K562 (cell line): ENCODE data around the gene CCN5. TPM values are rescaled to one million over a fixed set of nuclear protein-coding genes. Genes with fewer than 3 reads are reported as not detected.

ENCODE experiments used
- ATAC-seq: fragments of 200-7000 bp; cut with Tn5 transposase; 3 replicates; pipeline ENCODE4 v1.9.1; 2020; ENCODE audit warnings: moderate library complexity
- BruUV-seq: library from RNA; stranded (reverse); fragments of 400-500 nt; replicated peaks from 2 replicates; lab custom pipeline; 2021; lab: Mats Ljungman, UMichigan
- CTCF ChIA-PET: fragments of 300-600 bp; formaldehyde crosslinking; extraction: SDS; loops from one replicate; lab custom pipeline; 2021; ENCODE audit warnings: low intra/inter-chr PET ratio; lab: Yijun Ruan, JAX
- POLR2A ChIA-PET: fragments of 300-600, 350-650 bp; sonication (Branson Sonifier 250); formaldehyde crosslinking; extraction: SDS; loops from one replicate; lab custom pipeline; 2021; ENCODE audit warnings: antibody characterized with exemption, inconsistent platforms; lab: Yijun Ruan, JAX
- DNase-seq, 4 experiments: peaks; one replicate each; pipeline versions ENCODE4 v3.0.0 to v3.0.0-alpha.2; 2011 to 2018; ENCODE audit warnings: low spot score in 3 of 4, mixed read lengths in 3 of 4; ENCODE audit errors: extremely low read depth in 1 of 4
- FAIRE-seq: peaks from 2 replicates; lab custom pipeline; 2011; peaks lifted over from hg19 to GRCh38; lab: Jason Lieb, UNC
- H2AFZ ChIP-seq: 2 replicates; pipeline ENCODE4 v1.6.0; 2011; ENCODE audit warnings: low read depth, low read length, control low read depth, inconsistent platforms
- H3K27ac ChIP-seq: fragments of 200-600 bp; 3 replicates; pipeline ENCODE4 v1.8.0; 2011; ENCODE audit warnings: low read depth, mild to moderate bottlenecking, control low read depth, inconsistent platforms, low read length, moderate library complexity, mixed read lengths; ENCODE audit errors: extremely low read depth
- H3K27me3 ChIP-seq, 2 experiments: fragments of 300-600 bp in 1 of 2; 2 replicates in 1 of 2; 3 replicates in 1 of 2; pipeline versions ENCODE4 v1.6.0 to v1.8.0; 2011; ENCODE audit warnings: inconsistent platforms in 2 of 2, low read length in 2 of 2, mild to moderate bottlenecking in 1 of 2, mixed read lengths in 1 of 2, moderate library complexity in 1 of 2; ENCODE audit not compliant: control insufficient read depth in 2 of 2, insufficient read depth in 2 of 2
- H3K36me3 ChIP-seq: fragments of 300-600 bp; 3 replicates; pipeline ENCODE4 v1.8.0; 2011; ENCODE audit warnings: mild to moderate bottlenecking, low read length, inconsistent platforms; ENCODE audit not compliant: control insufficient read depth, insufficient read depth
- H3K4me1 ChIP-seq, 2 experiments: fragments of 200-600 bp in 1 of 2; replicated peaks in 1 of 2; 2 replicates in 1 of 2; 3 replicates in 1 of 2; pipeline versions ENCODE4 v1.5.1 to v1.8.0; 2011; ENCODE audit warnings: inconsistent platforms in 2 of 2, low read length in 2 of 2, mild to moderate bottlenecking in 1 of 2, mixed read lengths in 1 of 2, moderate library complexity in 1 of 2; ENCODE audit not compliant: control insufficient read depth in 2 of 2, insufficient read depth in 2 of 2
- H3K4me2 ChIP-seq: 2 replicates; pipeline ENCODE4 v1.6.1; 2011; ENCODE audit warnings: low read length, control low read depth, inconsistent platforms, mixed read lengths; ENCODE audit not compliant: insufficient read depth
- H3K4me3 ChIP-seq: fragments of 200-600 bp; sonication (generic), shearing (Covaris generic); 2 replicates; pipeline ENCODE4 v1.5.1; 2016; ENCODE audit warnings: control low read depth, inconsistent platforms
- H3K79me2 ChIP-seq: fragments of 200-600 bp; 3 replicates; pipeline ENCODE4 v1.8.0; 2011; ENCODE audit warnings: low read length, inconsistent platforms; ENCODE audit not compliant: control insufficient read depth, insufficient read depth
- H3K9ac ChIP-seq, 2 experiments: 2 replicates each; pipeline versions ENCODE4 v1.6.0 to v1.6.1; 2011; ENCODE audit warnings: low read depth in 2 of 2, low read length in 2 of 2, control low read depth in 1 of 2, inconsistent platforms in 1 of 2, mild to moderate bottlenecking in 1 of 2, mixed read lengths in 1 of 2; ENCODE audit not compliant: insufficient read depth in 1 of 2
- H3K9me1 ChIP-seq: one replicate; pipeline ENCODE4 v1.6.0; 2011; ENCODE audit warnings: inconsistent platforms, mild to moderate bottlenecking, low read length, moderate library complexity; ENCODE audit not compliant: control insufficient read depth, insufficient read depth
- H3K9me3 ChIP-seq: replicated peaks from 2 replicates; pipeline ENCODE4 v1.5.1; 2011; ENCODE audit warnings: low read depth, low read length, inconsistent platforms; ENCODE audit not compliant: control insufficient read depth, insufficient read depth
- H4K20me1 ChIP-seq: replicated peaks from 2 replicates; pipeline ENCODE4 v1.6.1; 2011; ENCODE audit warnings: low read length, inconsistent platforms, mixed read lengths; ENCODE audit not compliant: control insufficient read depth, insufficient read depth
- CXXC5 ChIP-seq: fragments of 250-450 bp; sonication (Bioruptor Pico); IDR thresholded peaks from 2 replicates; pipeline ENCODE4 v1.8.0; 2022; ENCODE audit warnings: inconsistent platforms, mild to moderate bottlenecking, moderate library complexity
- ELF1 ChIP-seq: fragments of 200-800 bp; sonication (Bioruptor generic); IDR thresholded peaks from 2 replicates; pipeline ENCODE4 v1.6.1; 2016; ENCODE audit warnings: missing genetic modification characterization, missing compliant biosample characterization
- HES1 ChIP-seq: fragments of 450-650 bp; IDR thresholded peaks from 2 replicates; pipeline ENCODE4 v1.6.1; 2016; ENCODE audit warnings: low read depth, mild to moderate bottlenecking, moderate library complexity
- IFI16 ChIP-seq: fragments of 250-450 bp; sonication (Bioruptor Pico); IDR thresholded peaks from 2 replicates; pipeline ENCODE4 v2.1.2; 2022; ENCODE audit warnings: mild to moderate bottlenecking, inconsistent platforms
- LARP7 ChIP-seq: fragments of 450-650 bp; IDR thresholded peaks from 2 replicates; pipeline ENCODE4 v1.6.1; 2016
- TAF9B ChIP-seq: fragments of 450-650 bp; IDR thresholded peaks from 2 replicates; pipeline ENCODE4 v1.6.1; 2018; ENCODE audit warnings: mild to moderate bottlenecking; ENCODE audit not compliant: partially characterized antibody
- TSHZ1 ChIP-seq: fragments of 250-450 bp; sonication (Bioruptor Pico); IDR thresholded peaks from 2 replicates; pipeline ENCODE4 v1.4.0; 2020; ENCODE audit warnings: mild to moderate bottlenecking, moderate library complexity
- ZNF146 ChIP-seq: IDR thresholded peaks from one replicate; pipeline ENCODE4 v1.6.1; 2018; ENCODE audit warnings: missing compliant biosample characterization; ENCODE audit not compliant: unreplicated experiment
- ZNF398 ChIP-seq: fragments of 250-450 bp; sonication (Bioruptor Pico); IDR thresholded peaks from 2 replicates; pipeline ENCODE4 v1.8.0; 2021; ENCODE audit warnings: moderate library complexity, mild to moderate bottlenecking, inconsistent platforms
- ZNF561 ChIP-seq: fragments of 450-650 bp; formaldehyde crosslinking; conservative IDR thresholded peaks from 2 replicates; pipeline ENCODE4 v1.4.0; 2020; ENCODE audit warnings: mild to moderate bottlenecking, moderate library complexity
- WGBS: fragments of 100-300 bp; shearing (Covaris generic); methylation state at CpG from one replicate; pipeline ENCODE4 v1.1.6; 2016; ENCODE audit warnings: low coverage, mixed read lengths; ENCODE audit not compliant: insufficient coverage; ENCODE audit errors: missing lambda C conversion rate; 5-methylcytosine and 5-hydroxymethylcytosine counted together
- in situ Hi-C: fragments of 300-500 bp; cut with MboI; formaldehyde crosslinking; loops from 4 replicates; pipeline ENCODE4 v1.15.0; 2018; ENCODE audit warnings: inconsistent platforms, mixed read lengths
- intact Hi-C: fragments of 100-400 bp; cut with micrococcal nuclease; formaldehyde crosslinking; loops from 2 replicates; pipeline ENCODE4 v1.14.2; 2022
- polyA plus RNA-seq, 8 experiments: library from polyadenylated mRNA; depleted of rRNA in 4 of 8; stranded (reverse) in 5 of 8; unstranded in 3 of 8; fragments of >200 nt; fragmentation: Nextera tagmentation in 2 of 8; fragmentation: Illumina TruSeq in 1 of 8; extraction: Ambion mirVana in 2 of 8; extraction: Trizol in 1 of 8; gene quantifications; 2 replicates each; pipeline versions ENCODE4 v1.2.1 to v1.2.3, GENCODE V29; 2011 to 2014; ENCODE audit warnings: inconsistent platforms in 1 of 8, missing spikeins in 1 of 8
- total RNA-seq, 7 experiments: library from RNA; depleted of rRNA in 6 of 7; stranded (reverse); fragments of >200 nt in 6 of 7; fragmentation: Illumina TruSeq in 2 of 7; extraction: Trizol in 2 of 7; gene quantifications; 2 replicates each; pipeline versions ENCODE4 v1.2.1 to v1.2.3, GENCODE V29; 2011 to 2021; ENCODE audit warnings: low replicate concordance in 1 of 7

CCN5 gene
- total and polyA plus RNA-seq, 9 of the 15 experiments (the other 6 are each of a cell fraction or from before 2014, with no cell fraction given), result not detected

GRCh38 chr20:44776980-44777379 lies 61.8 kb downstream of the CCN5 start:
- ChIA-PET POLR2A (interaction anchor here (1.0 to 1.1 kb wide), 3 partner anchors 9 to 14 kb away, joined by 3 to 5 read pairs (median 3); no protein-coding TSS in a partner anchor), CTCF (no interaction called here)
- Histone ChIP-seq H3K4me3 (no peak overlapping the region), H3K9me3 (no peaks in the 10 kb centered on the region), H3K27ac (no peak overlapping the region), H4K20me1 (no peaks in the 10 kb centered on the region), H2AFZ (no peak overlapping the region), H3K9me1 (no peaks in the 10 kb centered on the region), H3K27me3 (peaks cover 0 to 11% of the 10 kb centered on the region in 2 experiments; a peak in 3 of 5 replicates), H3K79me2 (no peaks in the 10 kb centered on the region), H3K4me1 (no peaks in the 10 kb centered on the region), H3K4me2 (no peak overlapping the region), H3K36me3 (no peaks in the 10 kb centered on the region), H3K9ac (no peak overlapping the region)
- no TSS peak for BruUV-seq
- peak in 3 of 4 experiments; percentile 22 to 42 (median 24) for DNase-seq
- 0% methylated on average over 7 of the region's 7 CpGs for WGBS
- no peak for ATAC-seq
- peak; percentile 84 for FAIRE-seq
- intact Hi-C loops (no loop called here), in situ Hi-C loops (no loop called here)
- TF ChIP-seq ZNF146 (CRISPR knock-in tag), result no peak
- no peak for TF ChIP-seq ZNF398 (CRISPR knock-in tag)
- TF ChIP-seq HES1, result no peak
- no peak for TF ChIP-seq TAF9B
- TF ChIP-seq TSHZ1, result no peak
- TF ChIP-seq IFI16 (CRISPR knock-in tag), result no peak
- 0 out of 2 replicates have a peak, but pooled peaks have one; percentile 11 for TF ChIP-seq CXXC5 (CRISPR knock-in tag)
- TF ChIP-seq LARP7, result no peak
- no peak for TF ChIP-seq ELF1 (tag)
- no peak for TF ChIP-seq ZNF561
